Measurements from ENCODE around the gene FBN2.

DNA sequence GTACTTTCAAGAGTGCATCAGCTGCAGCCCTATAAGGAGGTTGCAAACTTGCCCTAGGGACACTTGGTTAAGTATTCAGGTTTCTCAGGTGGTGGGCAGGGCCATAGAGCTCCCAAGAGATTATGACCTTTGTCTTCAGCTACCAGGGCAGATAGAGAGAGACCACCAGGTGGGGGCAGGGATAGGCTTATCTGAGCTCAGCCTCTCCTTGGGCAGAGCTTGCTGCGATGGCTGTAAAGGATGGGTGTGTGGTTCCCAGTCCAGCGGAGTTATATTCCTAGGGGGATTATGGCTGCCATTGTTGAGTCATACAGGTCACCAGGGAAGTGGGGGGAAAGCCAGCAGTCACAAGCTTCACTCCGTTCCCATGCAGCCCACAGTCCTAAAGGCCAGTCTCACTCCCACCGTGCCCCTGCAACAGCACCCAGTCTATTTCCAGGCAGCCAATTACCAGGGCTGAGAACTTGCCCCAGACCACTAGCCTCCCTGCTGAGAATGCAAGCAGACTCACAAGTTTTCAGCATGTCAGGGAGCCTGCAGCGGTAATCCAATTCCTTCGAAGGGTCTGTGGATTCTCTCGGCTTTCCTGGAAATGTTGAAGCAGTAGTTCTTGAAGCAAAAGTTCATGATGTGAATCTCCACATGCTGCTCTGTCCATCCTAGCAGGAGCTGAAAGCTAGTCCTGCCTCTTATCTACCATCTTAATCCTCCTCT lies 303.0 kb downstream of the FBN2 start:
- no peak for TF ChIP-seq POLR2A (IDR thresholded peaks at IDR 0.05)
- TF ChIP-seq, protein P1, sequence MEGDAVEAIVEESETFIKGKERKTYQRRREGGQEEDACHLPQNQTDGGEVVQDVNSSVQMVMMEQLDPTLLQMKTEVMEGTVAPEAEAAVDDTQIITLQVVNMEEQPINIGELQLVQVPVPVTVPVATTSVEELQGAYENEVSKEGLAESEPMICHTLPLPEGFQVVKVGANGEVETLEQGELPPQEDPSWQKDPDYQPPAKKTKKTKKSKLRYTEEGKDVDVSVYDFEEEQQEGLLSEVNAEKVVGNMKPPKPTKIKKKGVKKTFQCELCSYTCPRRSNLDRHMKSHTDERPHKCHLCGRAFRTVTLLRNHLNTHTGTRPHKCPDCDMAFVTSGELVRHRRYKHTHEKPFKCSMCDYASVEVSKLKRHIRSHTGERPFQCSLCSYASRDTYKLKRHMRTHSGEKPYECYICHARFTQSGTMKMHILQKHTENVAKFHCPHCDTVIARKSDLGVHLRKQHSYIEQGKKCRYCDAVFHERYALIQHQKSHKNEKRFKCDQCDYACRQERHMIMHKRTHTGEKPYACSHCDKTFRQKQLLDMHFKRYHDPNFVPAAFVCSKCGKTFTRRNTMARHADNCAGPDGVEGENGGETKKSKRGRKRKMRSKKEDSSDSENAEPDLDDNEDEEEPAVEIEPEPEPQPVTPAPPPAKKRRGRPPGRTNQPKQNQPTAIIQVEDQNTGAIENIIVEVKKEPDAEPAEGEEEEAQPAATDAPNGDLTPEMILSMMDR (IDR thresholded peaks at IDR 0.05): no peak

Data from lower leg skin (tissue), 3 donors.